Measurements from ENCODE around the gene SVEP1. TPM values are rescaled to one million over a fixed set of nuclear protein-coding genes. Genes with fewer than 3 reads are reported as not detected.
"Not testable (repeated sequence)": the region's sequence is repeated elsewhere in the genome, so short reads cannot be mapped to it uniquely, and the experiment has no call there.

The SVEP1 gene
- polyA plus RNA-seq, 3 donors = under 0.01 TPM; not detected in 2

GRCh38 chr9:110615498-110615897 is 36.0 kb upstream of the SVEP1 start:
- Histone ChIP-seq H3K79me2 (ENCODE audit: insufficient read depth, low read length) (no peaks in the 10 kb centered on the region), H3K4me1 (ENCODE audit: control insufficient read depth in 1 of 2, insufficient read depth in 2 of 2, low read length in 2 of 2) (peaks cover 0 to 3% of the 10 kb centered on the region in 2 donors), H3K4me3 (replicated peaks in 1 of 3; ENCODE audit: low read depth in 2 of 3, low read length in 3 of 3) (no peak overlapping the region), H3K4me2 (replicated peaks; ENCODE audit: extremely low read depth, low read length, poor library complexity, severe bottlenecking) (no peak overlapping the region), H3K27ac (ENCODE audit: low read depth in 1 of 2, low read length in 2 of 2) (no peak overlapping the region), H3K27me3 (ENCODE audit: control insufficient read depth in 2 of 2, insufficient read depth in 2 of 2, low read length in 2 of 2) (no peaks in the 10 kb centered on the region), H4K20me1 (ENCODE audit: insufficient read depth, low read length) (no peaks in the 10 kb centered on the region), H3K9ac (ENCODE audit: insufficient read depth, low read length, poor library complexity, severe bottlenecking) (no peak overlapping the region), H3K9me3 (replicated peaks in 1 of 2; ENCODE audit: control insufficient read depth in 1 of 2, insufficient read depth in 1 of 2, low read length in 2 of 2) (no peaks in the 10 kb centered on the region), H2AFZ (ENCODE audit: insufficient read depth, low read depth, low read length, poor library complexity, severe bottlenecking) (no peak overlapping the region), H3K36me3 (replicated peaks in 1 of 2; ENCODE audit: control insufficient read depth in 1 of 2, insufficient read depth in 2 of 2, low read length in 2 of 2) (no peaks in the 10 kb centered on the region)
- intact Hi-C loops (cut with micrococcal nuclease) = no loop called here
- Mint-ChIP-seq H3K36me3 (no peaks in the 10 kb centered on the region), H3K4me1 (peaks cover 8% of the 10 kb centered on the region), H3K4me3 (no peak overlapping the region), H3K27ac (no peak overlapping the region), H3K27me3 (ENCODE audit: low read depth in 3 of 3) (peaks cover 0 to 4% (median 2%) of the 10 kb centered on the region in 3 donors), H3K9me3 (peaks cover 0 to 3% (median 0%) of the 10 kb centered on the region in 7 donors)
- 57% methylated on average over 1 of the region's 4 CpGs for WGBS (ENCODE audit: insufficient coverage)
- no peak for DNase-seq
- TF ChIP-seq, protein P1, sequence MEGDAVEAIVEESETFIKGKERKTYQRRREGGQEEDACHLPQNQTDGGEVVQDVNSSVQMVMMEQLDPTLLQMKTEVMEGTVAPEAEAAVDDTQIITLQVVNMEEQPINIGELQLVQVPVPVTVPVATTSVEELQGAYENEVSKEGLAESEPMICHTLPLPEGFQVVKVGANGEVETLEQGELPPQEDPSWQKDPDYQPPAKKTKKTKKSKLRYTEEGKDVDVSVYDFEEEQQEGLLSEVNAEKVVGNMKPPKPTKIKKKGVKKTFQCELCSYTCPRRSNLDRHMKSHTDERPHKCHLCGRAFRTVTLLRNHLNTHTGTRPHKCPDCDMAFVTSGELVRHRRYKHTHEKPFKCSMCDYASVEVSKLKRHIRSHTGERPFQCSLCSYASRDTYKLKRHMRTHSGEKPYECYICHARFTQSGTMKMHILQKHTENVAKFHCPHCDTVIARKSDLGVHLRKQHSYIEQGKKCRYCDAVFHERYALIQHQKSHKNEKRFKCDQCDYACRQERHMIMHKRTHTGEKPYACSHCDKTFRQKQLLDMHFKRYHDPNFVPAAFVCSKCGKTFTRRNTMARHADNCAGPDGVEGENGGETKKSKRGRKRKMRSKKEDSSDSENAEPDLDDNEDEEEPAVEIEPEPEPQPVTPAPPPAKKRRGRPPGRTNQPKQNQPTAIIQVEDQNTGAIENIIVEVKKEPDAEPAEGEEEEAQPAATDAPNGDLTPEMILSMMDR (IDR thresholded peaks at IDR 0.05) = no peak

DNA sequence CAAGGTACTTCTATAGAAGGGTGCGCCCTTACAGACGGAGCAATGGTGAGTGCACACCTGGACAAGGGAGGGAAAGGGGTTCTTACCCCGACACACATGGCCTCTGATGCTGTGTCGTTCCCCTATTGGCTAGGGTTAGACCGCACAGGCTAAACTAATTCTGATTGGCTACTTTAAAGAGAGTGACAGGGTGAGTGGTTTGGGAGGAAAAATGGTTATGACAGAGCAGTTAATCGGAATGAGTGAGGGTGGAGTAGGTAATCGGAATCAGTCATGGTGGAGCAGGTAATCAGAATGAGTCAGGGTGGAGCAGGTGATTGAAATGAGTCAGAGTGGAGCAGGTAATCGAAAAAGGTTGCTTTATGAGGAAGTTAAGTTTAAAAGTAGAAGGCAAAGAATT is 35.0 kb upstream of the SVEP1 start:
- H3K9me3 Mint-ChIP-seq; H3K27ac ChIP-seq (ENCODE audit: low read depth in 1 of 2, low read length in 2 of 2); intact Hi-C loops (cut with micrococcal nuclease); H3K4me1 Mint-ChIP-seq; H3K4me3 ChIP-seq (replicated peaks in 1 of 3; ENCODE audit: low read depth in 2 of 3, low read length in 3 of 3); H3K27me3 ChIP-seq (ENCODE audit: control insufficient read depth in 2 of 2, insufficient read depth in 2 of 2, low read length in 2 of 2); H3K36me3 ChIP-seq (replicated peaks in 1 of 2; ENCODE audit: control insufficient read depth in 1 of 2, insufficient read depth in 2 of 2, low read length in 2 of 2); H3K9ac ChIP-seq (ENCODE audit: insufficient read depth, low read length, poor library complexity, severe bottlenecking); H3K4me2 ChIP-seq (replicated peaks; ENCODE audit: extremely low read depth, low read length, poor library complexity, severe bottlenecking); H2AFZ ChIP-seq (ENCODE audit: insufficient read depth, low read depth, low read length, poor library complexity, severe bottlenecking); H3K27me3 Mint-ChIP-seq (ENCODE audit: low read depth in 3 of 3); H3K9me3 ChIP-seq (replicated peaks in 1 of 2; ENCODE audit: control insufficient read depth in 1 of 2, insufficient read depth in 1 of 2, low read length in 2 of 2); DNase-seq; H3K4me1 ChIP-seq (ENCODE audit: control insufficient read depth in 1 of 2, insufficient read depth in 2 of 2, low read length in 2 of 2); H3K4me3 Mint-ChIP-seq; H4K20me1 ChIP-seq (ENCODE audit: insufficient read depth, low read length); H3K36me3 Mint-ChIP-seq; H3K79me2 ChIP-seq (ENCODE audit: insufficient read depth, low read length): not testable (repeated sequence)
- whole genome bisulfite sequencing (ENCODE audit: insufficient coverage) = 90% methylated on average over 7 of the region's 8 CpGs
- peak overlapping the region in 2 of 7 donors; percentile 8 to 33 for H3K27ac Mint-ChIP-seq

Measured in CD14-positive monocyte (primary cell).